IPS-20b (cell line): ENCODE data around the gene ASTN1.

Experiments
- H3K27ac ChIP-seq: one replicate; pipeline ENCODE4 v1.5.1; 2013; ENCODE audit warnings: low read length
- H3K27me3 ChIP-seq: 2 replicates; pipeline ENCODE4 v1.6.1; 2013; ENCODE audit warnings: mild to moderate bottlenecking, low read length, inconsistent platforms; ENCODE audit not compliant: insufficient read depth
- H3K36me3 ChIP-seq: 2 replicates; pipeline ENCODE4 v1.6.1; 2013; ENCODE audit warnings: low read depth, mild to moderate bottlenecking, inconsistent platforms, low read length, moderate library complexity; ENCODE audit not compliant: insufficient read depth
- H3K4me1 ChIP-seq: 2 replicates; pipeline ENCODE4 v1.6.1; 2013; ENCODE audit warnings: mild to moderate bottlenecking, control low read depth, inconsistent platforms, low read length, moderate library complexity; ENCODE audit not compliant: insufficient read depth
- H3K4me3 ChIP-seq: 2 replicates; pipeline ENCODE4 v1.5.1; 2013; ENCODE audit warnings: mild to moderate bottlenecking, low read length, inconsistent platforms
- H3K9ac ChIP-seq: 2 replicates; pipeline ENCODE4 v1.6.1; 2013; ENCODE audit warnings: low read depth, mild to moderate bottlenecking, inconsistent platforms, low read length, moderate library complexity
- H3K9me3 ChIP-seq: 2 replicates; pipeline ENCODE4 v1.6.1; 2013; ENCODE audit warnings: mild to moderate bottlenecking, low read depth, low read length, inconsistent platforms; ENCODE audit not compliant: insufficient read depth

ASTN1 gene

DNA sequence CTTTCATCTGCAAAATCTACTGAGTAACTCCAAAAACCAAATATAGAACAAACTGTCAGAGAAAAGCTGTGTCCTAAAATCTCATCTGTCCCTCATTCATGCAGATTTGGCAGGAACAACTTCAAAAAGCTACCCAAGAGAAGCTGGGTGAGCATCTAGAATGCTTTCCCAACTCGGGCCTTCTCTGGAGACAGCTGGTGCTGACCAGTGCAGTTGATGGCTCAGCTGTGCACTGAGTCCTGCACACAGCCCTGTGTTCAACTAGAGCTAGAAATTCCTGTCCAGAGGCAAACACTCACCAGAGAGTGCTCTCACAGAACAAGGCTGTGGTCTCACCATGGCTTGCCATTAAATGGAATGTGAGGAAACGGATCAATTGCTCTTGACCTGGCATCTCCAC lies 202.8 kb downstream of the ASTN1 start:
- no peaks in the 10 kb centered on the region for H3K36me3 ChIP-seq
- H3K4me3 ChIP-seq: no peak overlapping the region
- peaks cover 8% of the 10 kb centered on the region; the same call in 1 of the 2 replicates for H3K4me1 ChIP-seq
- no peak overlapping the region for H3K27ac ChIP-seq
- no peaks in the 10 kb centered on the region for H3K9me3 ChIP-seq
- no peaks in the 10 kb centered on the region; the same call in 1 of the 2 replicates for H3K27me3 ChIP-seq
- H3K9ac ChIP-seq: no peak overlapping the region

DNA sequence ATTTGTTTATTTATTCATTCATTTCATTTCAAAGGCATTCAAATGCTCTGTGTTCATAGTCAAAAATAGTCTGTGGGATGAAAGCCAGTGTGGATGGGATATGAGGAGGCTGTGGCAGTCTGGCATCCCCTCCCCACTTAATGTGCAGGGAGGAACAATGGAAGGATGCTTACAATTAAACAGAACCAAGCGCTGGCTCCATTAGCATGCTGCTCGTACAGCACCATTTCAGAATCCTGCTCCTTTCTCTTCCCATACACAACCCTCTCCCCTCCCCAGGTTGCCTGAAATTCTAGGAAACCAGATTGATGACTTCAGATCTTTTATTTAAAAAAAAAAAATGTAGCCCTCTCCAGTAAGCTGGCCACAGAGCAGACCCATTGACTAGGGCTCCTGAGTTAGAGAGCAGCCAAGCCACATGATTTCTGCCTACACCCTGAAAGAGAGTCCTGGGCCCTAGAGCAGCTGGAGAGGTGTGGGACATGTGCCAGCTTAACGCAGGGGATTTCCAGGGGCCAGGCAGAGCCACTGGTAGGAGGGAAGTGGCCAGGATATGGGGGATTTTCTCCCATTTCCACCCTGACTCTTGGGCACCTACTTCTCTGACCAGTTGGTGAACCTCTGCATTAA lies 205.2 kb downstream of the ASTN1 start:
- Histone ChIP-seq H3K27ac (no peak overlapping the region), H3K27me3 (no peaks in the 10 kb centered on the region; the same call in 1 of the 2 replicates), H3K36me3 (no peaks in the 10 kb centered on the region), H3K9ac (no peak overlapping the region), H3K4me1 (peaks cover 8% of the 10 kb centered on the region; the same call in 1 of the 2 replicates), H3K9me3 (no peaks in the 10 kb centered on the region), H3K4me3 (no peak overlapping the region)

GRCh38 chr1:176957603-176958002 lies 206.9 kb downstream of the ASTN1 start:
- H3K27me3 ChIP-seq: no peaks in the 10 kb centered on the region; the same call in 1 of the 2 replicates
- no peak overlapping the region for H3K4me3 ChIP-seq
- H3K36me3 ChIP-seq: no peaks in the 10 kb centered on the region

DNA sequence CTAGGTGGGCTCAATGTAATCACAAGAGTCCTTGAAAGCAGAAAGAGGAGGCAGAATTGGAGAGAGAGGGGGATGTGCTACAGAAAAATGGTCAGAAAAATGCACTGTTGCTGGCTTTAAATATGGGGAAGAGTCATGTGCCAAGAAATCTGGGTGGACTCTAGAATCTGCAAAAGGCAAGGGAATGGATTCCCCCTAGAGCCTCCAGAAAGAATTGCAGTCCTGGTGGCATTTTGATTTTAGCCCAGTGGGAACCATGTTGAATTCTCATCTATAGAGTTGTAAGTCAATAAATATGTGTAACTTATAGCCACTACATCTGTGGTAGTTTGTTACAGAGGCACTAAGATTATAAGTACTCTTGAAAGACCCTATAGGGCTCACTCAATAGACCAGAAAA lies 210.3 kb downstream of the ASTN1 start:
- H3K4me1 ChIP-seq: peaks cover 12% of the 10 kb centered on the region; the same call in 1 of the 2 replicates
- no peak overlapping the region for H3K27ac ChIP-seq
- no peaks in the 10 kb centered on the region for H3K36me3 ChIP-seq
- no peaks in the 10 kb centered on the region for H3K27me3 ChIP-seq
- H3K9ac ChIP-seq: no peak overlapping the region
- H3K9me3 ChIP-seq: no peaks in the 10 kb centered on the region
- no peak overlapping the region for H3K4me3 ChIP-seq

More at GRCh38 chr1:176957603-176958002, 206.9 kb downstream of the ASTN1 start:
- Histone ChIP-seq H3K4me1 (peaks cover 8% of the 10 kb centered on the region; the same call in 1 of the 2 replicates), H3K9me3 (no peaks in the 10 kb centered on the region), H3K27ac (no peak overlapping the region), H3K9ac (no peak overlapping the region)

- H3K27me3 ChIP-seq: no peaks in the 10 kb centered on the region
- H3K4me3 ChIP-seq: no peak overlapping the region
- H3K36me3 ChIP-seq: no peaks in the 10 kb centered on the region
- no peak overlapping the region for H3K27ac ChIP-seq
- H3K4me1 ChIP-seq: peaks cover 6% of the 10 kb centered on the region; the same call in 1 of the 2 replicates
- H3K9me3 ChIP-seq: no peaks in the 10 kb centered on the region
- no peak overlapping the region for H3K9ac ChIP-seq
Observed at GRCh38 chr1:176950736-176951324, 213.7 kb downstream of the ASTN1 start.

DNA sequence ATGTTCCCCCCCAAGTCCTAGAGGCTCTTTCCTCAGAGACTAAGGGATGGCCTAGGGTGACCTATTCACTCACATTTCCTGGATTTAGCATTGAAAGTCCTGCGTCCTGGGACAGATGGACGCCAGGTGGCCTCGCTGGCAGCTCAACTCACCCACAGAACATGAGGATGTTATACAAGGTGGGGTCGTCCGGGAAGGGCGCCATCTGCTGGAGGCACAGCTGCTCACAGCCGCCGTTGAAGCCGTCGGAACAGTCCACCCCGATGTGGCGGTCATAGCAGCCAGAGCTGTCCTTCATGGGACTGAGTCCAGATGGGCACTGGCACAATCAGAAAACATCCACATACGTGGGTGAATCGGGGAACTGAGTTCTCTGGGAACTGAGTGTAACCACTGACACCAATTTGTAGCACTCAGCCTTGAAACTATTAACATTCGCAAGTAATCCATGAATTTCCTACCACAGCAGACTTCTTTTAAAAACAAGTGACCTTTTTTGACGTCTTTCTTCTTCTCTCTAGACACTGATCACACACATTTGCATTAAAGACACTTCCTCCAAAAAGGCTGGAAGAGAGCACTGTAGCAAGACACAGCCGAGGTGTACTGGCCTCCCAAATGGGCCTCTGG lies 215.4 kb downstream of the ASTN1 start:
- Histone ChIP-seq H3K27me3 (no peaks in the 10 kb centered on the region), H3K9me3 (no peaks in the 10 kb centered on the region), H3K36me3 (no peaks in the 10 kb centered on the region), H3K4me1 (peaks cover 6% of the 10 kb centered on the region; the same call in 1 of the 2 replicates), H3K27ac (no peak overlapping the region), H3K4me3 (no peak overlapping the region), H3K9ac (no peak overlapping the region)

- H3K9me3 ChIP-seq: no peaks in the 10 kb centered on the region; the same call in 1 of the 2 replicates
- no peaks in the 10 kb centered on the region for H3K36me3 ChIP-seq
- H3K4me3 ChIP-seq: no peak overlapping the region
- peaks cover 3% of the 10 kb centered on the region; the same call in 1 of the 2 replicates for H3K4me1 ChIP-seq
- no peak overlapping the region for H3K9ac ChIP-seq
- no peaks in the 10 kb centered on the region for H3K27me3 ChIP-seq
- H3K27ac ChIP-seq: no peak overlapping the region
Observed at GRCh38 chr1:176944606-176945005, 219.9 kb downstream of the ASTN1 start.

DNA sequence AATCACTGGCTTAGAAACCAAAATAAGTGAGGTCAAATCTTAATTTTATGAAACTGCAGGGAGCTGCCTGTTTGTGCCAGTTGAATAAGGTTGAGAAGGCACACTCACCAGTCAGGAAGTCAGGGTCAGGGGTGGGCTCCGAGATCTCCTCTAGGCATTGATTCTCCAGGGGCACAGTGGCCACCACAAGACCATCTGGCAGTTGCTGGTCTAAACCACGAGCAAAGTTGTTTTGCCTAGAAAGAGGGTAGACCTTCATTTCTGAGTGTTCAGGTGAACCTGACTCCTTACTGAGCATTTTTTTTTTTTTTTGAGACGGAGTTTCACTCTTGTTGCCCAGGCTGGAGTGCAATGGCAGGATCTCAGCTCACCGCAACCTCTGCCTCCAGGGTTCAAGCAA lies 220.7 kb downstream of the ASTN1 start:
- no peak overlapping the region for H3K9ac ChIP-seq
- H3K36me3 ChIP-seq: no peaks in the 10 kb centered on the region
- no peak overlapping the region for H3K27ac ChIP-seq
- H3K4me1 ChIP-seq: peaks cover 3% of the 10 kb centered on the region; the same call in 1 of the 2 replicates
- H3K9me3 ChIP-seq: no peaks in the 10 kb centered on the region; the same call in 1 of the 2 replicates
- no peaks in the 10 kb centered on the region for H3K27me3 ChIP-seq
- no peak overlapping the region for H3K4me3 ChIP-seq

- Histone ChIP-seq H3K27ac (no peak overlapping the region), H3K27me3 (no peaks in the 10 kb centered on the region), H3K36me3 (no peaks in the 10 kb centered on the region), H3K9ac (no peak overlapping the region), H3K4me1 (peaks cover 3% of the 10 kb centered on the region; the same call in 1 of the 2 replicates), H3K4me3 (no peak overlapping the region), H3K9me3 (no peaks in the 10 kb centered on the region; the same call in 1 of the 2 replicates)
Observed at GRCh38 chr1:176942346-176942745, 222.2 kb downstream of the ASTN1 start.

DNA sequence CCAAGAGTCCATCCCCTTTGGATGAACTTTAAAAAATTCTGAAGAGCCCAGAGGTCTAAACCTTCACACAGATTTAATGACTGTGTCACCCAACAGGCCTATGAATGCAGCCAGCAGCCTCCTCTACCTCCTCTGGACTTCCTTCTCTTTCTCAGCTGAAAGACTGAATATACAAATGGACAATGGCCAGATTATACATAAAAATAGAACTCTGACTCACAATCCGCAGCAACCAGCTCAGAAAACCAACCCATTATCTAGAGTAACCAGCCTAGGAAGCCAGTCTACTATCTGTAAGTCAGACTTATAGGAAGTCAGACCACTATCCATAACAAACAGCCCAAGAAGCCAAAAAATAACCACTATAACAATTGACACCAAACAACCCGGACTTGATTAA lies 224.5 kb downstream of the ASTN1 start:
- no peak overlapping the region for H3K4me3 ChIP-seq

DNA sequence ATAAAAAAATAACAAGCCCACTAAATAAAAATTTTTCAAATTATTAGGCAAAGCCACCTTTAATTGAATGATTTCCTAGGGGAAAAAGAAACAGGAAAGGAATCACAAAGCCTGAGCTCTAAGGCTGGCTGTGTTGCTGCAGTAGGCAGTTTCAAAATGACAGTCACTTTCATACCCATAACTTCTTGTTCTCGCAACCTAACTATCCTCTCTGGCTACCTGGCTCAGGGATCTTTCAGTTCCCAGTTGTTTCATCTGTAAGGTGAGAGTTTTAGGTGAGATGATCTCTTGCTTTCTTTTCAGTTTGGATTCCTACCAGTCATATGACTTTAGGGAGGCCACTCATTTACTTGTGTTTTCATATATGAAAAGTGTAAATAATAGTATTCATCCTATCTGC lies 226.1 kb downstream of the ASTN1 start:
- Histone ChIP-seq H3K27me3 (no peaks in the 10 kb centered on the region), H3K9ac (no peak overlapping the region), H3K4me1 (peaks cover 3% of the 10 kb centered on the region; the same call in 1 of the 2 replicates), H3K27ac (no peak overlapping the region), H3K36me3 (no peaks in the 10 kb centered on the region; the same call in 1 of the 2 replicates), H3K4me3 (no peak overlapping the region), H3K9me3 (no peaks in the 10 kb centered on the region; the same call in 1 of the 2 replicates)

More for the DNA sequence above, 224.5 kb downstream of the ASTN1 start:
- Histone ChIP-seq H3K27ac (no peak overlapping the region), H3K27me3 (no peaks in the 10 kb centered on the region), H3K4me1 (peaks cover 3% of the 10 kb centered on the region; the same call in 1 of the 2 replicates), H3K9ac (no peak overlapping the region), H3K9me3 (no peaks in the 10 kb centered on the region; the same call in 1 of the 2 replicates), H3K36me3 (no peaks in the 10 kb centered on the region)
